ENCODE measurements around the gene PDE4D. TPM values are rescaled to one million over a fixed set of nuclear protein-coding genes. Genes with fewer than 3 reads are reported as not detected.
"Not testable (repeated sequence)": the region's sequence is repeated elsewhere in the genome, so short reads cannot be mapped to it uniquely, and the experiment has no call there.

The PDE4D gene
- total and polyA plus RNA-seq, 3 donors from 2014 or later, result 7.8 to 13.9 (median 8.7) TPM

DNA sequence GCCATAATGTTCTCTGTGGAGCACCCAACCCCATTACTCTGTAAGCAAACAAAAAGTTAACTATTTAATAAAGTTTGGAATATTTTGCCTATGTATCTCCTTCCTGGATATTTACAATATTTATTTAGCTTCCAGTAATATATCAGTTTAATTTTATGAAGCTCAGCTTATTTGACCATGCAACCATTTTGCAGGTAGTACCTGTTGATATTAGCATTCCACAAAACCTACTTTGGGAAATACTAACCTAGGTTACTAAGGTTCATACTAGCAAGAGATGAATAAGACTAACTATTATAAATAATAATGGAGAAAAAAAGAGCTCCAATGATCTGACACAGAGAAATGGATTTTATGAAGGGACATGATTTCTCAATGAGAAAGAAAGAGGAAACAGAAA, 506.4 kb downstream of the PDE4D start:
- Histone ChIP-seq H3K4me3 (no peak overlapping the region), H3K36me3 (ENCODE audit: low read depth, missing control alignments) (no peaks in the 10 kb centered on the region), H3K27me3 (no peaks in the 10 kb centered on the region), H3K27ac (no peak overlapping the region), H3K9me3 (no peaks in the 10 kb centered on the region), H3K4me1 (no peaks in the 10 kb centered on the region)
- TF ChIP-seq POLR2A (IDR thresholded peaks at IDR 0.05), result no peak
- TF ChIP-seq, protein P1, sequence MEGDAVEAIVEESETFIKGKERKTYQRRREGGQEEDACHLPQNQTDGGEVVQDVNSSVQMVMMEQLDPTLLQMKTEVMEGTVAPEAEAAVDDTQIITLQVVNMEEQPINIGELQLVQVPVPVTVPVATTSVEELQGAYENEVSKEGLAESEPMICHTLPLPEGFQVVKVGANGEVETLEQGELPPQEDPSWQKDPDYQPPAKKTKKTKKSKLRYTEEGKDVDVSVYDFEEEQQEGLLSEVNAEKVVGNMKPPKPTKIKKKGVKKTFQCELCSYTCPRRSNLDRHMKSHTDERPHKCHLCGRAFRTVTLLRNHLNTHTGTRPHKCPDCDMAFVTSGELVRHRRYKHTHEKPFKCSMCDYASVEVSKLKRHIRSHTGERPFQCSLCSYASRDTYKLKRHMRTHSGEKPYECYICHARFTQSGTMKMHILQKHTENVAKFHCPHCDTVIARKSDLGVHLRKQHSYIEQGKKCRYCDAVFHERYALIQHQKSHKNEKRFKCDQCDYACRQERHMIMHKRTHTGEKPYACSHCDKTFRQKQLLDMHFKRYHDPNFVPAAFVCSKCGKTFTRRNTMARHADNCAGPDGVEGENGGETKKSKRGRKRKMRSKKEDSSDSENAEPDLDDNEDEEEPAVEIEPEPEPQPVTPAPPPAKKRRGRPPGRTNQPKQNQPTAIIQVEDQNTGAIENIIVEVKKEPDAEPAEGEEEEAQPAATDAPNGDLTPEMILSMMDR (IDR thresholded peaks at IDR 0.05), result no peak
- intact Hi-C loops (cut with DNase I; ENCODE audit: low total_unique reads), result no loop called here
- no peak for DNase-seq

DNA sequence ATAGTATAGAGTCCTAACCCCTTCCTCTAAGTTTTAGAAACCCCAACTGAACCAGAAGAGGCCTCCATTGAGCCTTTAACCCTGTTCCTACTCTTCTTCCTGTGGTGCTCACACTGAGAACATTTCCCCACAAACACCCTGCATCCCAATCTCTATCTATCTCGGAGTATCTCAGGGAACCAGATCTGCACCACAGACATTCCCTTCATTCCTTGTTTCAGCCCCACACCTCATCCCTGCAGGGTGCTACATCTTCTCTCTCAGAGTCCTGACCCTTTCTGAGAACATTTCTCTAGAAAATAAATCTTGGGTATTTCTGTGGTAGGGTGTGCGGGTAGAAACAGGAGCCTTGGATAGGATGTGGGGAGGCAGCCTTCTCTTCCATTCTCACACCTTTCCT, 507.8 kb downstream of the PDE4D start:
- 60 to 95% methylated on average over 2 of the region's 2 CpGs for WGBS, 2 donors
- H3K36me3 ChIP-seq (ENCODE audit: low read depth, missing control alignments), result no peaks in the 10 kb centered on the region
- intact Hi-C loops (cut with DNase I; ENCODE audit: low total_unique reads), result no loop called here

DNA sequence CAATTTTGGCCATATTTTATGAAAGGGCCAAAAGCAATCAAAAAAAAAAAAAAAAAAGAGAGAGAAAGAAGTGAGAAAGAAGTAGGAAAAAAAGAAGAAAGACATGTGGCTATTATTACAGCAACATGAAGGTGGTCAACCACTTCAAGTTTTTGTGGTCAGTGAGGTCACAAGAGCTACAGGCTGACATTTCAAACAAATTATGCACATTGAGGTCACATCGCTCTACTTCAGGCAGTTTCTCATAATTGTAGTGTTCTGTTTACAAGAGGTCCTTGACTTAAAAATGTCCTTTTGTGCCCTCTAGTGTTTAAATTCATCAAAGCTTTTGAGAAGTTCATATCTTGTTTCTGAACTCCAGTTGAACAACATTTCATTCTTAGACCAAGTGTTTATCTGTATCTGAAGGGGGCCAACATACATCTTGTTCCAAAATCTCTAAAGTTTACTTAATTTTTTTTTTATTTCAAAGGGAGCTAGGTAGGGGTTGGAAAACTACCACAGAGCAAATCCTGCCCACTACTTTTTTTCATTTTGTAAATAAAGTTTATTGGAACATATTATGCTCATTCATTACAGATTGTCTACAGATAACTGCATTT, 513.1 kb downstream of the PDE4D start:
- DNase-seq, result no peak

More for the DNA sequence above, 507.8 kb downstream of the PDE4D start:
- TF ChIP-seq, protein P1 (IDR thresholded peaks at IDR 0.05), result no peak
- TF ChIP-seq POLR2A (IDR thresholded peaks at IDR 0.05), result no peak
- no peak for DNase-seq
- no peaks in the 10 kb centered on the region for H3K4me1 ChIP-seq
- H3K27me3 ChIP-seq, result no peaks in the 10 kb centered on the region
- no peaks in the 10 kb centered on the region for H3K9me3 ChIP-seq
- no peak overlapping the region for H3K27ac ChIP-seq
- H3K4me3 ChIP-seq, result no peak overlapping the region

DNA sequence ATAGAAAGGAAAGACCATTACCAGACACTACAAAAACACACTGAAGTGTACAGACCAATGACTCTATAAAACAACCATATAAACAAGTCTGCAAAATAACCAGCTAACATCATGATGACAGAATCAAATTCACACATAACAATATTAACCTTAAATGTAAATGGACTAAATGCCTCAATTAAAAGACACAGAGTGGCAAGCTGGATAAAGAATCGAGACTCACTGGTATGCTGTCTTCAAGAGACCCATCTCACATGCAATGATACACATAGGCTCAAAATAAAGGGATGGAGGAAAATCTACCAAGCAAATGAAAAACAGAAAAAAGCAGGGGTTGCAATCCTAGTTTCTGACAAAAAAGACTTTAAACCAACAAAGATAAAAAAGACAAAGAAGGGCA, 519.5 kb downstream of the PDE4D start:
- H3K27me3 ChIP-seq; H3K4me3 ChIP-seq; DNase-seq; H3K9me3 ChIP-seq; H3K36me3 ChIP-seq (ENCODE audit: low read depth, missing control alignments); H3K4me1 ChIP-seq; H3K27ac ChIP-seq: not testable (repeated sequence)
- intact Hi-C loops (cut with DNase I; ENCODE audit: low total_unique reads), result loop anchor here (10.0 kb wide), 1 partner anchor 189 kb away; no protein-coding TSS in a partner anchor
- 84 to 97% methylated on average over 1 of the region's 1 CpG for WGBS, 2 donors

More for the DNA sequence above, 513.1 kb downstream of the PDE4D start:
- no peak overlapping the region for H3K27ac ChIP-seq
- no peaks in the 10 kb centered on the region for H3K9me3 ChIP-seq
- intact Hi-C loops (cut with DNase I; ENCODE audit: low total_unique reads), result no loop called here
- WGBS, 2 donors, result 32 to 33% methylated on average over 1 of the region's 1 CpG
- no peaks in the 10 kb centered on the region for H3K27me3 ChIP-seq
- no peak overlapping the region for H3K4me3 ChIP-seq
- H3K36me3 ChIP-seq (ENCODE audit: low read depth, missing control alignments), result no peaks in the 10 kb centered on the region
- TF ChIP-seq, protein P1 (IDR thresholded peaks at IDR 0.05), result peak in 2 of 3 experiments; percentile 25 to 37
- TF ChIP-seq POLR2A (IDR thresholded peaks at IDR 0.05), result no peak
- H3K4me1 ChIP-seq, result no peaks in the 10 kb centered on the region

DNA sequence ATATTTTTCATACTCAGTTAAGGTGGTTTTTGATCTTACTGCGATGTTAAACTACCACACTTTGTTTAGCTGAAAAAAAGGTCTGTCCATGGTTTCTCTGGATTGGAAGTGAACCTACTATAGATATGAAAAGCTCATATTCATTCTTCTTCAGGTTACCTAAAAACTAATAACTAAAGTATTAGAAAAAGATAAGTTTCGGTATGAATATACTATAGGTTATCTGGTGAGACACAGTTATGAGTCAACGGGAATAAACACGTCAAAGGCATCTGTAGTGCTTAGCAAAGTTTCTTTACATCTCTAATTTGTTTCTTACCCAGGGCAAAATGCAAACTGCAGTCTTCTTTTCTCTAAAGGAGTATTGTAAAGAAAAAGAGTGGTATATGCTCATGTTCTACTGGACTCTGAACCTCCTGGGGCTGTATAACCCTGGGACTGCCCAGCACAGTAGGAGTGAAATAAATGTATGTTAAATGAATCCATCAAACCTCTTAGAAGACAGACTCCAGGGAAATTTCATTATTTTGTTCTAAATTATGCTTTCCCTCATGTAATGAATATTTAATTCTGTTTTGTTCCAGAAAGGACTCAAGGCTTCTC, 521.9 kb downstream of the PDE4D start:
- H3K4me3 ChIP-seq, result no peak overlapping the region
- H3K36me3 ChIP-seq (ENCODE audit: low read depth, missing control alignments), result no peaks in the 10 kb centered on the region
- no peaks in the 10 kb centered on the region for H3K4me1 ChIP-seq
- H3K27me3 ChIP-seq, result no peaks in the 10 kb centered on the region
- no peaks in the 10 kb centered on the region for H3K9me3 ChIP-seq
- TF ChIP-seq POLR2A (IDR thresholded peaks at IDR 0.05), result no peak
- TF ChIP-seq, protein P1 (IDR thresholded peaks at IDR 0.05), result no peak
- intact Hi-C loops (cut with DNase I; ENCODE audit: low total_unique reads), result loop anchor here (10.0 kb wide), 1 partner anchor 187 kb away; no protein-coding TSS in a partner anchor
- no peak for DNase-seq
- WGBS, 2 donors, result 73 to 93% methylated on average over 4 of the region's 4 CpGs
- H3K27ac ChIP-seq, result no peak overlapping the region
